GM03348 (cell line): Measurements from ENCODE around the gene ACO2.

Source experiments
- DNase-seq: peaks from one replicate; pipeline ENCODE4 v3.0.0; 2012; ENCODE audit warnings: low spot score

The ACO2 gene

DNA sequence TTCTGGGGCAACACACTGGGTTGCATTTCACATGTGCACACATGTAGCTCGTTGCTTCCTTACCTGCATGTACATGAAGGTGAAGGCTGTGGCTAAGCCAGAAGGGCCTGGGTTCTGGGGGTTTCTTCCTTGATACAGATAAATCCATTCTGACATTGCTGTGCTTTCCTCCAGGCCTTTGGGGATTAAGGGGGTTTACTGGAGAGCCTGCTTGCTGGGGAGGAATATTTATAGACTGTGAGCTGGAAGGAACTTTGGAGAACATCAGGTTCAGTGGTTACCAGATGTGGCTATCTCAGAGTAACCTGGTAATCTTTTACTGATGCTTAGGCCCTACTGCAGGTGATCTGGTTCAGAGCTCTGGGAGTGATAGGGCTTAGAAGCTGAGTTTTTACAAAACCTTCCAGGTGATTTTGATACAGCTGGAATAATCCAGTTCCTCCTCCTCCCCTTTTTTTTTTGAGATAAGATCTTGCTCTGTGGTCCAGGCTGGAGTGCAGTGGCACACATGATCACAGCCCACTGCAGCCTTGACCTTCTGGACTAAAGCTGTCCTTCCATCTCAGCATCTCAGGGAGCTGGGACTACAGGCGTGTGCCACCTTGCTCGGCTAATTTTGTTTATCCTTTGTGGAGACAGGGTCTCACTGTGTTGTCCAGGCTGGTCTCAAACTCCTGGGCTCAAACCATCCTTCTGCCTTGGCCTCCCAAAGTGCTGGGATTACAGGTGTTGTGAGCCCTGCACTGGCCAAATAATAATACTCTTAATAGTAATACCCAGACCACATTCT, 19.9 kb downstream of the ACO2 start:
- DNase-seq = no peak

DNA sequence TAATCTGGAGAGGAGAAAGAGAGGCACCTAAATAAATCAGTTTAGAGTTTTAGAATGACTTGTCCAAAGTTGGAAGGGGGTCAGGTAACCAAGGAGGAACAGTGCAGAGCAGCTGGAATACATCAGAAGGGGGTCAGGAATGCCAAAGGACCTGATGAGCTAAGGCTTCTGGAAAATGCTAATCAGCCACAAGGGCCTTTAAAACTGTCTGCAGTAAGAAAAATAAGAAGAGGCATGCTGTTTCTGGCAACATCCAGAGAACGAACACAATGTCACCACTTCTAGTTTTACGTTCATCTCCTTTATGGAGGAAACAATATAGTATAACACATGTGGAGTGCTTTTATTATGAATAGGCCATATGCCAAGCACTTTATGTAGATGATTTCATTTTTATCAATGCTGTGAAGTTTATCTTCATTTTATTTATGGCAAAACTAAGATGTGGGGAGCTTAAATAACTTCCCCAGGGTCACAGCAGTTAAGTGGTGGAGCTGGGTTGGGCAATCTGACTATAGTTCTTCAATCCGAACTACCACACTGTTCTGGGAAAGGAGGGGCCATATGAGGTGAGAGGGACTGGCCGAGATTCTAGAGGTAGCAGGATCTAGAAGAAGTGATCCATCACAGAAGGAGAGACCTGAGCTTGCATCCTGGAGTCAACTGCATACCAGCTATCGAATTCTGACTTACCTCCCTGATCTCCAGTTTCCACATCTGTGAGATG, 22.6 kb downstream of the ACO2 start:
- no peak for DNase-seq

DNA sequence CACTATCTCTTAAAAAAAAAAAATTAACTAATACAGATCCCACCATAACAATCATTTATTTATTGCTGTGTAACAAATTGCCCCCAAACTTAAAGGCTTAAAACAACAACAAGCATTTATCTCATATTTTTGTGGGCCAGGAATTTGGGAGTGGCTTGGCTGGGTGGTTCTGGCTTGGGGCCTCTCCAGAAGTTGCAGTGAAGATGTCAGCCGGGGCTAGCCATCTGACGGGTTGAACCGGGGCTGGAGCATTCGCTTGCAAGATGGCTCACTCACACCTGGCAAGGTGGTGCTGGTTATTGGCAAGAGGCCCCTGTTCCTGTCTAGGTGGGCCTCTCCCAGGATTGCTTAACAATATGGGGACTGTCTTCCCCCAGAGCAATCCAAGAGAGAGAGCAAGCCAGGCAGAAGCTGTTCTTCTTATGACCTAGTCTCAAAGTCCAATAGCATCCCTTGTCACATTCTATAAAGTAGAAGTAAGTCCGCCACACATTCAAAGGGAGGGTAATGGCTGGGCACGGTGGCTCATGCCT, 29.5 kb downstream of the ACO2 start:
- DNase-seq = peak; percentile 50

DNA sequence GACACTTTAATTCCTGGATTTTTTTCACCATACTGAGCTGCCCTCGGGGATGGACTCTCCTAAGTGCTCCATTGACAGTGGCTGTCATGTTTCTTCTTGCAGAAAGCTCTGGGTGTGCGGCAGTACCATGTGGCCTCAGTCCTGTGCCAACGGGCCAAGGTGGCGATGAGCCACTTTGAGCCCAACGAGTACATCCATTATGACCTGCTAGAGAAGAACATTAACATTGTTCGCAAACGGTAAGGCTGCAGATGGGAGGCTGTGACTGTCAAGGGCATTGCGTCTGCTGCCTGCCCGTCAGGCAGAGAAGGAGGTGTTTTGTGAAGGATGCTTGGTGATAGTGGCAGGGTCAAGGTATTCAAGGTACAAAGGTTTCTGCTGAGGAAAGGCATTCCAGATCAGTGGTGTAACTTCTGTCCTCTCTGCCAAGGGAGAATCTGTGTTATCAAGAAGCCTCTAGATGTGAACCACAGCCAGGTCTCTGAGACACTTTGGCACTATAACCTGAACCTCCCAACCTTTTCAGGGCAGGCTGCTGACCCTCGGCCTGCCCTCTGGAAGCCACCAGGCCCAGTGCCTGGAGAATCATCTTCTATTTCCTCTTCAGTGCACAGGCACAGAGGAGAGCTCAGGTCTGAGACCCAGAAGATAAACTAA, 30.8 kb downstream of the ACO2 start:
- DNase-seq = no peak

DNA sequence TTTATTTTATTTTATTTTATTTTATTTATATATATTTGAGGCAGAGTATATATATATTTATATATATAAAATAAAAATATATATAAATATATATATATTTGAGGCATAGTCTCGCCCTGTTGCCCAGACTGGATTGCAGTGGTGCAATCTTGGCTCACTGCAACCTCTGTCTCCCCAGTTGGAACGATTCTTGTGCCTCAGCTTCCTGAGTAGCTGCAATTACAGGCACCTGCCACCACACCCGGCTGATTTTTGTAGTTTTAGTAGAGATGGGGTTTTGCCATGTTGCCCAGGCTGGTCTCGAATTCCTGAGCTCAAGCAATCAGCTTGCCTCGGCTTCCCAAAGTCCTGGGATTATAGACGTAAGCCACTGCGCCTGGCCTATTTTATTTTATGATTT, 31.4 kb downstream of the ACO2 start:
- no peak for DNase-seq

DNA sequence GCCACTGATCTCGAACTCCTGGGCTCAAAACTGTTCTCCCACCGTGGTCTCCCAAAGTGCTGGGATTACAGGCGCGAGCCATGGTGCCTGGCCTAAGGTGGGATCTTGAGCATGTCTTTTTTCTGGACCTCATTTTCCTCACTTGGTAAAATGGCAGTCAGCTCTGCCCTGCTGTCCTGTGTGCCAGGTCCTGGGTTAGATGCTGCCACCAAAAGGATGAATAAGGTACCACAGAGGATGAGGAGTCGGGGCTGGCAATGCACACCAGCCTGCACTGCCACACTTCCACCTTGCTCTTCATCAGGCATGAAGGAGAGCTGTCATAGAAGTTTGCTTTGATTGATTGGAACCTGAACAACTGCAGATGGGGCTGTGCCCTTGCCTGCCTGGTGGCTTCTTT, 32.3 kb downstream of the ACO2 start:
- no peak for DNase-seq

DNA sequence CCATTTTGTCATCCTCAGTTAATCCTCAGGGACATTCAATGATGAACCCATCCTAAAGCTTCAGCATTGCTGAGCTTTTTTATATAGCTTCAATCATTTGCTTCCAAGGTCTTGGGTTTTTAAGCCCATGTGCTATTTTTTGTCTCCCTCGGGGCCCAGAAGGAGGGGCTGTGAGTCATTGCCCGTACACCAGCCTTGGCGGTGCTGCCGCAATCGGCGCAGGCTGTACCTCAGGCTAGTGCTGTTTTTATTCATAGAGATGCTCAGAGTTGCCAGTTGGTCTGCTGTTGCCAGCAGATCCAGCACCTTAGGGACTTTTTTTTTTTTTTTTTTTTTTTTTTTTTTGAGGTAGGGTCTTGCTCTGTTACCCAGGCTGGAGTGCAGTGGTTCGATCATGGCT, 35.5 kb downstream of the ACO2 start:
- DNase-seq = peak; percentile 75

DNA sequence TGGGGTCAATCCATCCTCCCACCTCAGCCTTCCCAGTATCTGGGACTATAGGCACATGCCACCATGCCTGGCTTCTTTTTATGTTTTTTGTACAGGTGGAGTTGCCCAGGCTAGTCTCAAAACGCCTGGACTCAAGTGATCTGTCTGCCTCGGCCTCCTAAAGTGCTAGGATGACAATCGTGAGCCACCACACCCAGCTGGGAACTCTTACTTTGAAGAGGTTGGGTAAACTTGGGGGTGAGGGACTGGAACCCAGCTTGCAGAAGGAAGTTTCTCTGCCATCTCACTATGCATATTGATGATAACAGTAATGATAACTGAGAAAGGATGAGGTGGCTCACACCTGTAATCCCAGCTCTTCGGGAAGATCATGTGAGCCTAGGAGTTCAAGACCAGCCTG, 35.9 kb downstream of the ACO2 start:
- DNase-seq = no peak

DNA sequence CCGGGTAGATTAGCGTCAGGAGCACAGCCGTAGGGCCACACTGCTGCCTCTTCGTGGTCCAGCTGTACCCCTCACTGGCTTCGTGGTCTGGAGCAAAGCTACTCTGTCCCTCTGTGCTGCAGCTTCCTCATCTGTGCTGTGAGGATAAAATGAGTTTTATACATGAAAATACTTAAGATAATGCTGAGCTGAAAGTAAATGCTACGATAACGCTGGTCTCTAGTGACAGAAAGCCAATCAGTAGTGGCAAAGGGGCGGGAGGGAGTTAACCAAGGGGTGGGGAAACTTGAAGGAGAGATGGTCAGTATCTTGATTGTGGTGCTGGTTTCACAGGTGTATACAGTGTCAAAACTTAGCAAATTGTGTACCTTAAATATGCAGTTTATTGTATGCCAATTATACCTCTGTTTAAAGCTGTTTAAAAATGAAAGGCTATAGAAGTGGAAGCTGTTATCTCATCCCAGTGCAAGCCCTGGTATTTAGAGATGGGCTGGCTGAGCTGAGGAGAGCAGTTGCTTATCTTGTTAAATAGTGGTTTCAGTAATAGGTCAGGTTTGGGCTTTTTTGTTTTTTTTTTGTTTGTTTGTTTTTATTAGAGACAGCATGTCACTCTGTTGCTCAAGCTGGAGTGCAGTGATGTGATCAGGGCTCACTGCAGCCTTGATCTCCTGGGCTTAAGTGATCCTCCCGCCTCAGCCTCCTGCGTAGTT, 36.7 kb downstream of the ACO2 start:
- no peak for DNase-seq

DNA sequence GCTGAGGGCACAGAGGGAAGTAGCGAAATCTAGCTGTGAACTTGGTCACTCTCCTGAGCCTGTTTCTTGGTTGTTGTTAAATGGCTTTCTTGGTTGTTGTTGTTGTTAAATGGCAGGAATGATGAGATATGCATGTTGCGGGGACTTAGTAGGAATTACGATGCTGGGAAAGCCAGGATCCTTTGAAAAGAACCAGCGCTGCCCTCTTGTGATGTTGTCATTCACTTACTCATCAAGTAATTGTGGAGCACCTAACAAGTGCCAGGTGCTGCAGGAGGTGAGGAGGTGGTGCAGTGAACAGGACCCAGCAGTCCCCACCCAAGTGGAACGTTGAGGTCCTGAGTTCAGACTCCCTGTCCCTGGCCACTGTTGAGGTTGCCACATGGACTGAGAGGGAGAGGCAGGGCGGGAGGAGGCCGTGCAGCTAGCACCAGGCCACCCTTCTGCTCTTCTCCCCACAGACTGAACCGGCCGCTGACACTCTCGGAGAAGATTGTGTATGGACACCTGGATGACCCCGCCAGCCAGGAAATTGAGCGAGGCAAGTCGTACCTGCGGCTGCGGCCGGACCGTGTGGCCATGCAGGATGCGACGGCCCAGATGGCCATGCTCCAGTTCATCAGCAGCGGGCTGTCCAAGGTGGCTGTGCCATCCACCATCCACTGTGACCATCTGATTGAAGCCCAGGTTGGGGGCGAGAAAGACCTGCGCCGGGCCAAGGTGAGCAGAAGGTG, 38.6 kb downstream of the ACO2 start:
- no peak for DNase-seq

DNA sequence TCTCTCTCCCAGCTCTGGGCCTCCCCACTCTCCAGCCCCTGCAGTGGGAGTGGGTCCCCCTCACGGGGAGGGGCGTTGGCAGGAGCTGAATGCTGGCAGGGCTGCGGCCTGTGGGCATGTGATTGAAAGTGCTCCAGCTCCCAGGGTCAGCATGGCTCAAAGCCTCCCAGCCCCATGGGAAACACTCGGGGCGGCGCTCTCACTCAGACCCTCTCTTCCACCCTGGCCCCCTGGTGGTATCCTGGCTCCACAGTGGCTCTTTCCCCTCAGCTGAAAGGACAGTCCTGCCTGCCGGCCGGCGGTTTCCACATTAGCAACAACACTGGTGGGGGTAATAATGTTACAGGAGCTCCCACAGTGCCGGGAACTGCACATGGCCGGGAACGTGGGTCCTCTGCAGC, 39.9 kb downstream of the ACO2 start:
- no peak for DNase-seq

DNA sequence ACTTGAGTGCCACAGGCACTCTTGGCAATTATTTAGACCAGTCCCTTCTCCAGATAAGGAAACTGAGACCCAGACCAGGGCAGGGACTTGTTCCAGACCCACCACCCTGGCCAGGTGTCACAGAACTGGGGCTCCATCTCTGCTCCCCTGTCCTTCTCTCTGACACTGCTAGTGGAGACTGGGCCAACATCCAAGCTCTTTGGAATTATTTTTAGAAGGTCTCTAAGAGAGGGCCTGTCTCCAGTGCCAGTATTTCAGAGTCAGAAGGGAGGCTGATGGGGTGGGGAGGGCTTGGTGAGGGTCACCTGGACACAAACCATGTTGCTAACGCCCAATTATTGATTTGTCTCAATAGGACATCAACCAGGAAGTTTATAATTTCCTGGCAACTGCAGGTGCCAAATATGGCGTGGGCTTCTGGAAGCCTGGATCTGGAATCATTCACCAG, 42.6 kb downstream of the ACO2 start:
- no peak for DNase-seq

DNA sequence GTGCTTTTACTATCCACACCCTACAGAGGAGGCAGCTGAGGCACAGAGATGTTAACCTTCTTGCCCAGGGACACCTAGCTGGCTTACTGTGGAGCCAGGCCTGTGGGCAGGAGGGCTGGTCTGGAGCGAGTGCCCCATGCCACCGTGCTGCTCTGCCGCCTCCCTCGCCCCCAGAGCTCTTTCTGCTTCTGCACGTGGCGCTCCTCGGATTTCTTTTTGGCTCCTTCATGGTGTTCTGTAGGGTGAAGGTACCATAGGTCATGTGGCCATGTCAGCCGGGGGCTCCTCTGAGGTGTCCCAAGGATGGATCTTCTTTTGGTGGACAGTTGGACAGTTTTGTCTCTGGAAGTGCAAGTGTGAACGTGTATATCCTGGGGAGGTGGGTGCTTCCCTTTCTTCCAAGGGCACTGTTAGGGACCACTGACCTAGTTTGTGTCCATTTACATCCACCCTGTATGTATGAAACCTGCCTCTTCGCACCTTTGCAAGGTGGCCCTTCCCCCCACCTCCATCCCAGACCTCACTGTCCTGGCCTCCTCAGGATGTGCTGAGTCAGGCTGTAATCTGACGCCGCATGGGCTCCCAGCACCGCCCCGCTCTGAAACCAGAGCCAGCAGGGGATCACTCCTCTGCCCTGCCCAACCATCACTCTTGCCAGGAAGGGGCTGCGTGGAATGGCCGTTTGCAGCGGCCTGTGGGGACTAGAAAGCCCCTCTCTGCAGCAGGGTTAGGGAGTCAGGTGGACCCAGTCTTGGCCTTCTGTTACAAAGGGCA, 43.7 kb downstream of the ACO2 start:
- peak; percentile 84 for DNase-seq

DNA sequence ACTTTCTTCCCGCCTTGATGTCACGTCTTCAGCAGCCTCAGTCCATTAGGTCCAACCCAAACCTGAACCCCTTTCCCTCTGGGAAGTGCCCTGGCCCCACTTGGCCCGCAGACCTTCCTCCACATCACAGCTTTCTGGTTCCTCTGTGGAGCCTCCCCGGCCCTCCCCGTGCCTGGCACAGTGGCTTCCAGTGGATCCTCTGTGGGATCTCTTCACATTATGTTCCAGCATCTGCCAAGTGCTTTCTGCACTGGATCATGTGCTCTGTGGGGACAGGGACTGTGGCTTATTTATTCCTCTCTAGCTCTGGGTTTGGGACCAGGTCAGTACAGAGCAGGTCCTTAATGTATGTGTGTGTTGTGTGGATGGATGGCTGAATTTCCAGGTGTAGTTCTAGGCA, 44.5 kb downstream of the ACO2 start:
- DNase-seq = no peak

DNA sequence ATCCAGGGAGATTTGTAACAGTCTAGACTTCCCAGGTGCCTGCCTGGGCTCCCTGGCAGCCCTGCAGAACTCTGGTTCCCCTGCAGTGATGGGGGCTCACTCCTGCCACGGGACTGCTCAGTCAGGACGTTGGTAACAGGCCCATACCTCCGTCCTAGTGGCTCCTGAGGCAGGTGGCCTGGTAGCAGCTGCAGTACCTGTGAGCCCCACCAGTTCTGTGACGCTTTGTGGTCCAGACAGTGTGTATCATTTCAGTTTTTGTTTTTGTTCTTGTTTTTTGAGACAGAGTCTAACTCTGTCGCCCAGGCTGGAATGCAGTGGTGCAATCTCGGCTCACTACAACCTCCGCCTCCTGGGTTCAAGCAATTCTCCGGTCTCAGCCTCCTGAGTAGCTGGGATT, 47.5 kb downstream of the ACO2 start:
- no peak for DNase-seq

DNA sequence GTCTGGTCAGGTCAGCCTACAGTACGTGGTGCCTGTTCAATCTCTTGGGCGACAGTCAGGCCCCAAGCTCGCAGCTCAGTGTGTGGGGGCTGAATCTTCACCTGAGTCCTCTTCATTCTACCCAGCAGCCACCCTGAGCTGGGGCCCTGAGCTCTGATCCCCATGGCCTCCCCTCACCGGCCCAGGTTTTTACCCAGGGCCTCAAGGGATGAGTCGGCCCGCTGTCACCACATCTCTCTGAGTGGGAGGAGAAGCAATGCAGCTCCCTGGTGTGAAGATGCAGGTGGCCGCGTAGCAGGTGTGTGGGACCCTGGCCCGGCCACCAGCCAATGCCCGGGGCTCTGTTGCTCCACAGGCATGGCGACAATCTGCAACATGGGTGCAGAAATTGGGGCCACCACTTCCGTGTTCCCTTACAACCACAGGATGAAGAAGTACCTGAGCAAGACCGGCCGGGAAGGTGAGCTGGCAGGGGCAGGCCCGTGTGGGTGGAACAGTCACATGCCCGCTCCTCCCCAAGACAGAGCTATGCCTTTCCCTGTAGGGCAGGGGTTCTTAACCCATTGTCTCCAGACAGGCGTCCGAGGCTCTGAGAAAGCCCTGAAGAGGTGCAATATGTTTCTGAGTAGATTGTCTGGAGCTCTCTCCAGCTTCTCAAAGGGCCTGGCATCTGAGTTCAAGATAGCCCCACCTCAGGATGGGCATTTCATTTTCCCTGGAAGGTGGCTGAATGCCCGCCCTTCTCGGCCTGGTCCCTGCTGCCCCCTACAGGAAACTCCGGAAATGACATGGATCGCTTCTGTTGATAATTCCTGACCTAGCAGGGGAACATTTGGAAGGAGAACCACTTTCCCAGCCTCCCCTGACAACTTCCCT, 48.5 kb downstream of the ACO2 start:
- peak; percentile 89 for DNase-seq

DNA sequence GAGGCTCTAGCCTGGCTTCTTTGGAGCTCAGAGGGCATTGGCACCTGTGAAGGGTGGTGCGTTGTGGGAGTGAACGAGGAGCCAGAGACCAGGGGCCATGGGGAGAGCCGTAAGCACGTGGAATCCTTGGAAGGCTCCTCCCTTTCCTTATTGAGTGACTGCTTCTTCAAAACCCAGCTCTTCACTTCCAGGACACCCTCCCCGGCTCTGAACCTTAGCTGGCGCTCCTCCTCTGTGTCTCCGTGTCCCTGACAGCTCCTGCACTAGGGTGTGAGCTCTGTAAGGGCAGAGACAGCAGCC, 49.1 kb downstream of the ACO2 start:
- DNase-seq = no peak

DNA sequence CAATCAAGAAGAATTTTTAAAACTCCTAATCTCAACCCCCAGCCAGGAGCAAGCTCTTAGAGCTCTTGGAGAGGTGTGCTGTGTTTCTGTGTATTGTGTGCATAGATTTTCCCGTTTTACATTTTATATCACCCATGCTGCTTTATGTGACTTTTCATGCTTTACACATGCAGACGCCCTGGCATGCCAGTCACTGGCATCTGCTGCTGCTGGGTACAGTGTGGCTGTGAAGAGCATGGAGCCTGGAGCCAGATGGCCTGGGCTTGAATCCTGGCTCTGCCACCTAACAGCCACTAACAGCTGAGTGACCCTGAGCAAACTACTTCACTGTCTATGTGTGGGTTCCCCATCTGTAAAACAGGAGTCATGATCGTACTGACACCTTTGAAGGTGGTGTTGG, 52.2 kb downstream of the ACO2 start:
- no peak for DNase-seq

DNA sequence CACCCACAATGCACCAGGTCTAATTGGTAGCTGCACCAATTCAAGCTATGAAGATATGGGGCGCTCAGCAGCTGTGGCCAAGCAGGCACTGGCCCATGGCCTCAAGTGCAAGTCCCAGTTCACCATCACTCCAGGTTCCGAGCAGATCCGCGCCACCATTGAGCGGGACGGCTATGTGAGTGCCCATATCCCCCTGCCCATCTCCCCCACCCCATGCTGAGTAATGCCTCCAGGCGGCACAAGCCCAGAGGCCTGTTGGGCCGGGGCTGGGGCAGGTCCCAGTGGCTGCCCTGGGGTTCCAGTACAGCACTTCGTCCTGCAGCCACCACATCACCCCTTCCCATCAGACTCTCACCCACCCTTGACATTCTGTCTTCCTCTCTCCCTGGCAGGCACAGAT, 53.9 kb downstream of the ACO2 start:
- DNase-seq = no peak
